PC-3 (cell line): ENCODE measurements around the gene TUFT1. TPM values are rescaled to one million over a fixed set of nuclear protein-coding genes. Genes with fewer than 3 reads are reported as not detected.
"Not testable (repeated sequence)": the region's sequence is repeated elsewhere in the genome, so short reads cannot be mapped to it uniquely, and the experiment has no call there.

Experiments used
- ATAC-seq: fragments of 200-7000 bp; cut with Tn5 transposase; 2 replicates; pipeline ENCODE4 v1.9.1; 2020; ENCODE audit warnings: mild to moderate bottlenecking, moderate library complexity
- BruUV-seq: library from RNA; stranded (reverse); fragments of 400-500 nt; replicated peaks from 2 replicates; lab custom pipeline; 2021; lab: Mats Ljungman, UMichigan
- CTCF ChIA-PET: fragments of 300-600 bp; sonication (Branson Sonifier 250); formaldehyde crosslinking; loops from one replicate; lab custom pipeline; 2022; ENCODE audit warnings: antibody characterized with exemption; lab: Charles Lee
- POLR2A ChIA-PET: fragments of 300-600 bp; sonication (Branson Sonifier 250); formaldehyde crosslinking; loops from one replicate; lab custom pipeline; 2022; ENCODE audit warnings: antibody characterized with exemption; ENCODE audit not compliant: unreplicated experiment; lab: Charles Lee
- DNase-seq: peaks from one replicate; pipeline ENCODE4 v3.0.0-alpha.2; 2015
- H2AFZ ChIP-seq: fragments of 300-600 bp; sonication (generic); 2 replicates; pipeline ENCODE4 v1.6.0; 2016; ENCODE audit warnings: antibody characterized with exemption, low read length
- H3F3A ChIP-seq: fragments of 300-600 bp; sonication (generic); one replicate; pipeline ENCODE4 v1.6.0; 2017; ENCODE audit warnings: antibody characterized with exemption, low read length, control low read depth, mild to moderate bottlenecking; ENCODE audit not compliant: unreplicated experiment
- H3K27ac ChIP-seq: fragments of 300-600 bp; sonication (generic); 2 replicates; pipeline ENCODE4 v1.5.1; 2016; ENCODE audit warnings: mild to moderate bottlenecking, low read length
- H3K27me3 ChIP-seq: fragments of 300-600 bp; sonication (generic); 2 replicates; pipeline ENCODE4 v1.6.1; 2016; ENCODE audit warnings: low read length, mixed read lengths
- H3K36me3 ChIP-seq: fragments of 300-600 bp; sonication (generic); 2 replicates; pipeline ENCODE4 v1.6.1; 2016; ENCODE audit warnings: low read depth, mixed run types, low read length, mixed read lengths
- H3K4me1 ChIP-seq: fragments of 300-600 bp; sonication (generic); 2 replicates; pipeline ENCODE4 v1.5.1; 2016; ENCODE audit warnings: low read length; ENCODE audit not compliant: insufficient read depth
- H3K4me2 ChIP-seq: fragments of 300-600 bp; sonication (generic); 2 replicates; pipeline ENCODE4 v1.6.0; 2016; ENCODE audit warnings: low read length
- H3K4me3 ChIP-seq: fragments of 300-600 bp; sonication (generic); 2 replicates; pipeline ENCODE4 v1.5.1; 2016; ENCODE audit warnings: mild to moderate bottlenecking, low read length, mixed read lengths
- H3K79me2 ChIP-seq: fragments of 300-600 bp; sonication (generic); 2 replicates; pipeline ENCODE4 v1.6.1; 2017; ENCODE audit warnings: low read length, mixed read lengths
- H3K9ac ChIP-seq: fragments of 300-600 bp; sonication (generic); 2 replicates; pipeline ENCODE4 v1.6.0; 2016; ENCODE audit warnings: mild to moderate bottlenecking, low read length
- H3K9me2 ChIP-seq: fragments of 300-600 bp; sonication (generic); replicated peaks from 2 replicates; pipeline ENCODE4 v1.6.1; 2016; ENCODE audit warnings: mixed run types, low read length, mixed read lengths
- H3K9me3 ChIP-seq: fragments of 300-600 bp; sonication (generic); 2 replicates; pipeline ENCODE4 v1.6.1; 2016; ENCODE audit warnings: low read length, mixed read lengths
- H4K20me1 ChIP-seq: fragments of 300-600 bp; sonication (generic); 2 replicates; pipeline ENCODE4 v1.6.1; 2016; ENCODE audit warnings: low read length, mixed read lengths
- CTCF ChIP-seq: fragments of 300-600 bp; sonication (generic); conservative IDR thresholded peaks from 2 replicates; pipeline ENCODE4 v1.5.1; 2017; ENCODE audit warnings: antibody characterized with exemption, low read depth, mild to moderate bottlenecking, low read length
- EZH2 ChIP-seq: fragments of 300-600 bp; sonication (generic); IDR thresholded peaks from one replicate; pipeline ENCODE4 v1.6.1; 2017; ENCODE audit warnings: antibody characterized with exemption, mild to moderate bottlenecking, low read length; ENCODE audit not compliant: unreplicated experiment
- EZH2phosphoT487 ChIP-seq: fragments of 300-600 bp; sonication (generic); IDR thresholded peaks from 2 replicates; pipeline ENCODE4 v1.6.1; 2018; ENCODE audit warnings: mild to moderate bottlenecking, antibody characterized with exemption, low read length, borderline replicate concordance
- intact Hi-C: fragments of 100-400 bp; cut with micrococcal nuclease; formaldehyde crosslinking; loops from 2 replicates; pipeline ENCODE4 v1.9.0; 2023
- total RNA-seq: library from RNA; depleted of rRNA; stranded (reverse); fragments of >200 nt; gene quantifications from 2 replicates; pipeline ENCODE4 v1.2.3, GENCODE V29; 2014

Gene TUFT1
- total RNA-seq, 1 experiment from 2014 or later: 33.9 TPM

GRCh38 chr1:151519667-151520066 is 20.4 kb upstream of the TUFT1 start:
- Histone ChIP-seq H3K27me3 (no peaks in the 10 kb centered on the region), H3K4me2 (no peak overlapping the region), H3K9me2 (no peaks in the 10 kb centered on the region), H4K20me1 (no peaks in the 10 kb centered on the region), H3K9me3 (no peaks in the 10 kb centered on the region), H3K79me2 (peaks cover 29% of the 10 kb centered on the region), H2AFZ (no peak overlapping the region), H3F3A (peaks cover 4% of the 10 kb centered on the region), H3K9ac (no peak overlapping the region), H3K36me3 (peaks cover 5% of the 10 kb centered on the region; the same call in 1 of the 2 replicates), H3K4me1 (peaks cover 18% of the 10 kb centered on the region), H3K4me3 (no peak overlapping the region), H3K27ac (no peak overlapping the region)
- intact Hi-C loops: no loop called here
- ATAC-seq (no peak), DNase-seq (no peak)
- ChIA-PET CTCF (interaction anchor here (0.6 kb wide), 1 partner anchor 8 kb away, joined by 5 read pairs; the partner anchor contains the start of gene CGN), POLR2A (no interaction called here)
- TF ChIP-seq EZH2 (no peak), CTCF (no peak), EZH2phosphoT487 (no peak)
- BruUV-seq: no TSS peak

GRCh38 chr1:151520359-151520758 is 19.8 kb upstream of the TUFT1 start:
- H4K20me1 ChIP-seq: no peaks in the 10 kb centered on the region
- H3K36me3 ChIP-seq: peaks cover 5% of the 10 kb centered on the region; the same call in 1 of the 2 replicates
- no peak overlapping the region for H3K9ac ChIP-seq
- TF ChIP-seq EZH2phosphoT487: no peak
- TF ChIP-seq EZH2: no peak
- no peak for TF ChIP-seq CTCF
- ATAC-seq (no peak), DNase-seq (no peak)
- peaks cover 22% of the 10 kb centered on the region for H3K79me2 ChIP-seq
- no peak overlapping the region for H3K4me2 ChIP-seq
- CTCF ChIA-PET: interaction anchor here (0.6 kb wide), 1 partner anchor 9 kb away, joined by 5 read pairs; the partner anchor contains the start of gene CGN
- no peaks in the 10 kb centered on the region for H3K9me3 ChIP-seq
- H2AFZ ChIP-seq: no peak overlapping the region
- H3K9me2 ChIP-seq: no peaks in the 10 kb centered on the region
- BruUV-seq: no TSS peak
- intact Hi-C loops: no loop called here
- POLR2A ChIA-PET: interaction anchor here (0.6 kb wide), 1 partner anchor 46 kb away, joined by 4 read pairs; no protein-coding TSS in a partner anchor
- peaks cover 12% of the 10 kb centered on the region for H3K4me1 ChIP-seq
- no peak overlapping the region for H3K27ac ChIP-seq
- H3K4me3 ChIP-seq: no peak overlapping the region
- no peaks in the 10 kb centered on the region for H3F3A ChIP-seq
- no peaks in the 10 kb centered on the region for H3K27me3 ChIP-seq

- H3K36me3 ChIP-seq: peaks cover 13% of the 10 kb centered on the region; the same call in 1 of the 2 replicates
- H3K9me2 ChIP-seq, H3K4me3 ChIP-seq, H3K79me2 ChIP-seq, H2AFZ ChIP-seq, POLR2A ChIA-PET, ATAC-seq, H3K9me3 ChIP-seq, CTCF ChIA-PET, H3K27me3 ChIP-seq, H3F3A ChIP-seq, H4K20me1 ChIP-seq, H3K4me2 ChIP-seq, H3K4me1 ChIP-seq, H3K27ac ChIP-seq, intact Hi-C loops, BruUV-seq, H3K9ac ChIP-seq, DNase-seq: not testable (repeated sequence)
Observed at GRCh38 chr1:151522427-151522826, 17.7 kb upstream of the TUFT1 start.
